Heart right ventricle (tissue), 16 donors: ENCODE data around the gene EMB. TPM values are rescaled to one million over a fixed set of nuclear protein-coding genes. Genes with fewer than 3 reads are reported as not detected.
"Not testable (repeated sequence)": the region's sequence is repeated elsewhere in the genome, so short reads cannot be mapped to it uniquely, and the experiment has no call there.

Source experiments
- ATAC-seq, 8 donors: fragments of 200-7000 bp; cut with Tn5 transposase; one replicate each; pipeline ENCODE4 v1.9.1; 2020; ENCODE audit warnings: mild to moderate bottlenecking in 8 of 8, moderate library complexity in 8 of 8, moderate number of reproducible peaks in 1 of 8
- DNase-seq, 2 donors: peaks; one replicate each; pipeline ENCODE4 v3.0.0-alpha.2; 2020
- H3K27ac ChIP-seq, 10 donors: fragments of 200-600 bp; sonication (generic) in 2 of 10; one replicate each; pipeline versions ENCODE4 v1.5.0 to v1.8.0; 2020 to 2022; ENCODE audit warnings: mild to moderate bottlenecking in 3 of 10
- H3K27me3 ChIP-seq, 7 donors: fragments of 200-600 bp; one replicate each; pipeline ENCODE4 v1.8.0; 2021 to 2022; ENCODE audit warnings: mild to moderate bottlenecking in 2 of 7
- H3K36me3 ChIP-seq, 9 donors: fragments of 200-600 bp; sonication (generic) in 1 of 9; one replicate each; pipeline versions ENCODE4 v1.5.0 to v1.8.0; 2020 to 2022; ENCODE audit warnings: mild to moderate bottlenecking in 2 of 9
- H3K4me1 ChIP-seq, 9 donors: fragments of 200-600 bp; sonication (generic) in 1 of 9; one replicate each; pipeline versions ENCODE4 v1.5.0 to v1.8.0; 2020 to 2022; ENCODE audit warnings: mild to moderate bottlenecking in 4 of 9
- H3K4me3 ChIP-seq, 10 donors: fragments of 200-600 bp; sonication (generic) in 2 of 10; one replicate each; pipeline versions ENCODE4 v1.5.0 to v1.8.0; 2020 to 2022; ENCODE audit warnings: mild to moderate bottlenecking in 7 of 10, moderate library complexity in 2 of 10
- H3K9me3 ChIP-seq, 11 donors: fragments of 200-600 bp in 10 of 11; sonication (generic) in 2 of 11; one replicate each; pipeline versions ENCODE4 v1.5.0 to v1.8.0; 2013 to 2022; ENCODE audit warnings: mild to moderate bottlenecking in 2 of 11, control low read depth in 1 of 11, moderate library complexity in 1 of 11
- CTCF ChIP-seq, 9 donors: fragments of 200-600 bp; sonication (generic) in 2 of 9; IDR thresholded peaks; one replicate each; pipeline versions ENCODE4 v1.5.0 to v1.8.0; 2021 to 2022; ENCODE audit warnings: antibody characterized with exemption in 9 of 9, mild to moderate bottlenecking in 5 of 9, moderate library complexity in 1 of 9
- WGBS, 2 donors: extraction: QIAGEN DNeasy Blood & Tissue Kit; methylation state at CpG; one replicate each; pipeline ENCODE4 v1.1.7; 2013; ENCODE audit warnings: inconsistent platforms in 1 of 2; 5-methylcytosine and 5-hydroxymethylcytosine counted together
- intact Hi-C, 10 donors: fragments of 100-400 bp; cut with DNase I; formaldehyde crosslinking; loops; one replicate each; pipeline versions ENCODE4 v1.11.1 to v1.14.2; 2022
- polyA plus RNA-seq, 2 donors: library from polyadenylated mRNA; stranded (reverse); fragments of 200-250 nt; gene quantifications; one replicate each; pipeline ENCODE4 v1.2.3, GENCODE V29; 2013
- total RNA-seq, 10 donors: library from RNA; stranded (reverse); fragmentation: NEBNext Ultra II Directional in 3 of 10; extraction: Animal tissue kit (Norgen Biotek cat#: 25700) in 3 of 10; gene quantifications; one replicate each; pipeline versions ENCODE4 v1.2.1 to v1.2.4, GENCODE V29; 2021 to 2023
- donor health status: Arrhythmogenic right ventricular cardiomyopathy.
- donor health status: ischemic (EF 13 %, LVEDD 7.1; RV severe dilation, severe dysfunction).
- donor health status: healthy with polysubstance abuse.
- donor health status: DM: no; HTN: yes; CAD: no.
- donor health status: DM: no; HTN: no; CAD: no.
- donor health status: ischemic (EF 25% LVEDD 6.9; RV normal size, moderate dysfunction).
- donor health status: ischemic (EF 25% LVEDD 5.7; RV mildly dilated, moderate dysfunction).
- donor health status: healthy.
- donor health status: DM: yes; HTN: yes; CAD: no.
- donor health status: Ischemic cardiomyopathy.
- donor health status: ischemic (EF 35%, LVEDD 5.7; RV mildly dilated, moderate dysfunction).
- donor health status: nonischemic (EF 11% LVEDD 7.7; RV severe dilation, severe dysfunction).
- donor health status: DM: yes; HTN: yes; CAD: no.
- donor health status: PGD.
- donor health status: ischemic (EF 29% LVEDD 5.4; RV normal size, mild dysfunction).
- donor health status: nonischemic (EF 23%, LVEDD 6.1; RV moderate dilation, normal function).

EMB gene
- total and polyA plus RNA-seq, 12 donors: 0.93 to 25.0 (median 10.4) TPM

GRCh38 chr5:50439221-50439620, 1.9 kb downstream of the EMB start:
- WGBS, 2 donors: 62 to 71% methylated on average over 3 of the region's 3 CpGs
- TF ChIP-seq CTCF (IDR thresholded peaks at IDR 0.05): no peak
- ATAC-seq: no peak
- H3K27ac ChIP-seq: peak overlapping the region in 1 of 10 donors; percentile 94
- peaks cover 0 to 22% (median 13%) of the 10 kb centered on the region in 7 donors for H3K27me3 ChIP-seq
- H3K4me1 ChIP-seq: peaks cover 0 to 39% (median 5%) of the 10 kb centered on the region in 9 donors
- no peaks in the 10 kb centered on the region for H3K9me3 ChIP-seq
- H3K36me3 ChIP-seq: no peaks in the 10 kb centered on the region
- intact Hi-C loops: no loop called here
- peak overlapping the region in 2 of 10 donors; percentile 4 to 82 for H3K4me3 ChIP-seq
- DNase-seq: no peak

GRCh38 chr5:50438060-50438459, 3.0 kb downstream of the EMB start:
- 76 to 85% methylated on average over 2 of the region's 3 CpGs for WGBS, 2 donors
- DNase-seq, ATAC-seq, H3K36me3 ChIP-seq, H3K9me3 ChIP-seq, intact Hi-C loops, H3K27ac ChIP-seq, H3K4me3 ChIP-seq: not testable (repeated sequence)
- H3K4me1 ChIP-seq: peaks cover 0 to 40% (median 5%) of the 10 kb centered on the region in 9 donors
- H3K27me3 ChIP-seq: peaks cover 0 to 22% (median 13%) of the 10 kb centered on the region in 7 donors

- WGBS, 2 donors: 87 to 92% methylated on average over 3 of the region's 3 CpGs
- peaks cover 0 to 50% (median 0%) of the 10 kb centered on the region in 9 donors for H3K4me1 ChIP-seq
- H3K36me3 ChIP-seq: no peaks in the 10 kb centered on the region
- DNase-seq (no peak), ATAC-seq (no peak)
- H3K27ac ChIP-seq: no peak overlapping the region
- no peaks in the 10 kb centered on the region for H3K9me3 ChIP-seq
- H3K4me3 ChIP-seq: no peak overlapping the region
- TF ChIP-seq CTCF (IDR thresholded peaks at IDR 0.05): no peak
- peaks cover 0 to 10% (median 2%) of the 10 kb centered on the region in 7 donors for H3K27me3 ChIP-seq
- intact Hi-C loops: no loop called here
Observed at GRCh38 chr5:50435168-50435567, 5.9 kb downstream of the EMB start.

GRCh38 chr5:50431133-50431904, 9.8 kb downstream of the EMB start:
- H3K36me3 ChIP-seq: peaks cover 0 to 12% (median 0%) of the 10 kb centered on the region in 9 donors
- H3K9me3 ChIP-seq, H3K4me3 ChIP-seq, DNase-seq, H3K27me3 ChIP-seq, intact Hi-C loops: not testable (repeated sequence)
- peak overlapping the region in 1 of 10 donors; percentile 71 for H3K27ac ChIP-seq
- WGBS, 2 donors: 46 to 49% methylated on average over 3 of the region's 3 CpGs
- peaks cover 0 to 63% (median 0%) of the 10 kb centered on the region in 9 donors for H3K4me1 ChIP-seq
- ATAC-seq: peak in 3 of 8 donors; percentile 20 to 64 (median 34)

GRCh38 chr5:50423100-50423799, 17.8 kb downstream of the EMB start:
- intact Hi-C loops, H3K9me3 ChIP-seq, H3K27ac ChIP-seq, ATAC-seq, DNase-seq, H3K27me3 ChIP-seq, H3K4me3 ChIP-seq: not testable (repeated sequence)
- peaks cover 0 to 27% (median 0%) of the 10 kb centered on the region in 9 donors for H3K4me1 ChIP-seq
- WGBS, 2 donors: 73 to 78% methylated on average over 3 of the region's 3 CpGs
- H3K36me3 ChIP-seq: peaks cover 0 to 12% (median 0%) of the 10 kb centered on the region in 9 donors

GRCh38 chr5:50421184-50421950, 19.7 kb downstream of the EMB start:
- ATAC-seq, H3K27ac ChIP-seq, intact Hi-C loops, H3K36me3 ChIP-seq, DNase-seq, H3K4me3 ChIP-seq, H3K27me3 ChIP-seq, H3K9me3 ChIP-seq: not testable (repeated sequence)
- peaks cover 0 to 22% (median 0%) of the 10 kb centered on the region in 9 donors for H3K4me1 ChIP-seq
- WGBS, 2 donors: 82 to 85% methylated on average over 4 to 7 of the region's 7 CpGs
